ENCODE results near the gene STAMBPL1. TPM values are rescaled to one million over a fixed set of nuclear protein-coding genes. Genes with fewer than 3 reads are reported as not detected.

The STAMBPL1 gene
- 10 to 100 TPM in 2 of 6 donors, 1 to 10 TPM in 4; 4.9 to 69.1 (median 7.0) TPM for total RNA-seq

DNA sequence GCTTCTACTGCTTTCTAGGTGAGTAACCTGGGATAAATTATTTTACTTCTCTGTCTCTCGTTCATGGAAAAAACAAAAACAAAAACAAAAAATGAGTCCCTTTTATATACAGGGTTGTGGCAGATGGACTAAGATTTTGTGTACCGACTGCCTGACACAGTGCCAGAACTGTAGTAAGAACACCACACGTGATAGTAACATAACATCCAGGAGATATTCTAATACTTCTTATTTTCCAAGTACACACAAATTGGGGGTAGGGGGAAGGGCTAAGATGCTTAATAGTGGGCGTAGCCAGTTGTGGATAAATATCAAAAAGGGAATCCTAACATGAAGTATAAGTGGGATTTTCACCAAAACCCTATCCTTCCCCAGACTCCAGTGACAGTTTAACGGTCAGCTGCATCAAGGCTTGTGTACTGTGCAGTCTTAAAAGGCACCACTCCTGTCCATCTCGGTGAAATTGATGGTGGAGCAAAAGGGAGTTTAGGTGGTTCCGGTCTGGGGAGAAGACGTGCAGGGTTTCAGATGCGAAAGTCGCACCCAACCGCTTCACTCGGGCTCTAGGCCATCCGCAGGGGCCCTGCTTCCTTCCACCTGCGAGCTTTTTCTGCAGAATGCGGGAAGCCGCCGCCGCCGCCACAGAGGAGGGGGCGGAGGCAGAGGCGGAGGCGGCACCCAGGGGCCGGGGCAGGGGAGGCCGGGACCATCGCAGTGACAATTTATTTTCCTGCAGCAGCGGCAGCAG, at the start of gene STAMBPL1:
STAMBPL1 (plus strand) TSS at position 712 of the 748 bp plus-strand sequence. CDS start 21,464 bp downstream, outside the sequence.
- Histone ChIP-seq H3K27ac (peak within 1 kb of the TSS; percentile 86 to 93 (median 90)), H3K4me3 (peak within 1 kb of the TSS; percentile 63 to 85 (median 71)), H3K27me3 (no peaks in the 10 kb centered on the region), H3K4me1 (peaks cover 11 to 30% (median 19%) of the 10 kb centered on the region in 4 donors), H3K9me3 (no peaks in the 10 kb centered on the region), H3K36me3 (no peaks in the 10 kb centered on the region)
- WGBS, 2 donors = 5 to 22% methylated on average over 6 to 26 of the region's 26 CpGs
- ATAC-seq (ENCODE audit: low FRiP score in 2 of 2) (peak; percentile 77 to 79), DNase-seq (peak; percentile 59 to 92)
- TF ChIP-seq POLR2AphosphoS5 (IDR thresholded peaks at IDR 0.05) (no peak), POLR2A (IDR thresholded peaks at IDR 0.05) (no peak), EP300 (IDR thresholded peaks at IDR 0.05) (no peak)

DNA sequence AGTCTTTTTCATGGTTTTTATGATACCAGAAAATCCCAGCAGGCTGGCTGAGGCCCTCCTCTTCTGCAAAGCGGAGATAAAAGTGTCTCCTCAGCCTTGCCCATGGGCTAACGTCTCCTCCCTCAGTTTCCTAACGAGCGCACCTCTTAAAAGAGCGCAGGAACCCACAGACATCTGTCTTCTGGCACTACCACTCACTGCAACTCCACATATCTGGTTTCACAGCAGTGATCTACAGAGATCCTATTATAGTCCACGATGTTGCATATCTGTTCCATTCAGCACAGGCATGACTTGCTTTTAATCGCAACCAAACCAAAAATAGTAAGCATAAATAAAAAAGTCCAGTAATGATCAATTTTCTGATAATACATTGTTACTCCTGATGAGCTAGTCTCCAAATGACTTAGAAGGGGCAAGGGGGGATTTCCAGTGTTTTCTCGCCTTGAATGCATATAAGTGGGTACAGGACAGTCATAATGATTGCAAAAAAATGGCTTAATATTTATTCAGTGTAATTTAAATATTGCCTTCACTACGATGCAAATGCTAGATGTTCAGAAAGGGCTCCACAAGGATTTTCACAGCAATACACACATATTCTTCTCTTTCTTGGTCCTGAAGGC, 49.3 kb upstream of the STAMBPL1 start:
- TF ChIP-seq EP300 (IDR thresholded peaks at IDR 0.05) (no peak), POLR2AphosphoS5 (IDR thresholded peaks at IDR 0.05) (no peak)
- TF ChIP-seq, protein P1, sequence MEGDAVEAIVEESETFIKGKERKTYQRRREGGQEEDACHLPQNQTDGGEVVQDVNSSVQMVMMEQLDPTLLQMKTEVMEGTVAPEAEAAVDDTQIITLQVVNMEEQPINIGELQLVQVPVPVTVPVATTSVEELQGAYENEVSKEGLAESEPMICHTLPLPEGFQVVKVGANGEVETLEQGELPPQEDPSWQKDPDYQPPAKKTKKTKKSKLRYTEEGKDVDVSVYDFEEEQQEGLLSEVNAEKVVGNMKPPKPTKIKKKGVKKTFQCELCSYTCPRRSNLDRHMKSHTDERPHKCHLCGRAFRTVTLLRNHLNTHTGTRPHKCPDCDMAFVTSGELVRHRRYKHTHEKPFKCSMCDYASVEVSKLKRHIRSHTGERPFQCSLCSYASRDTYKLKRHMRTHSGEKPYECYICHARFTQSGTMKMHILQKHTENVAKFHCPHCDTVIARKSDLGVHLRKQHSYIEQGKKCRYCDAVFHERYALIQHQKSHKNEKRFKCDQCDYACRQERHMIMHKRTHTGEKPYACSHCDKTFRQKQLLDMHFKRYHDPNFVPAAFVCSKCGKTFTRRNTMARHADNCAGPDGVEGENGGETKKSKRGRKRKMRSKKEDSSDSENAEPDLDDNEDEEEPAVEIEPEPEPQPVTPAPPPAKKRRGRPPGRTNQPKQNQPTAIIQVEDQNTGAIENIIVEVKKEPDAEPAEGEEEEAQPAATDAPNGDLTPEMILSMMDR (IDR thresholded peaks at IDR 0.05) = no peak
- H3K36me3 ChIP-seq = no peaks in the 10 kb centered on the region
- DNase-seq = no peak

GRCh38 chr10:88831709-88832108, 48.3 kb upstream of the STAMBPL1 start:
- Histone ChIP-seq H3K9me3 (no peaks in the 10 kb centered on the region), H3K27ac (no peak overlapping the region), H3K4me3 (no peak overlapping the region), H3K27me3 (no peaks in the 10 kb centered on the region), H3K4me1 (peaks cover 0 to 8% (median 3%) of the 10 kb centered on the region in 4 donors), H3K36me3 (no peaks in the 10 kb centered on the region)
- WGBS, 2 donors = 68 to 72% methylated on average over 8 of the region's 8 CpGs
- no peak for ATAC-seq (ENCODE audit: low FRiP score in 2 of 2)
- DNase-seq = no peak
- TF ChIP-seq POLR2AphosphoS5 (IDR thresholded peaks at IDR 0.05) (no peak), POLR2A (IDR thresholded peaks at IDR 0.05) (no peak), EP300 (IDR thresholded peaks at IDR 0.05) (no peak)
- TF ChIP-seq, protein P1 (IDR thresholded peaks at IDR 0.05) = no peak

More for the DNA sequence above, 49.3 kb upstream of the STAMBPL1 start:
- Histone ChIP-seq H3K4me3 (no peak overlapping the region), H3K9me3 (no peaks in the 10 kb centered on the region), H3K27ac (no peak overlapping the region), H3K4me1 (peaks cover 0 to 5% (median 1%) of the 10 kb centered on the region in 4 donors), H3K27me3 (no peaks in the 10 kb centered on the region)
- 79 to 81% methylated on average over 9 of the region's 9 CpGs for WGBS, 2 donors
- no peak for ATAC-seq (ENCODE audit: low FRiP score in 2 of 2)

- no peaks in the 10 kb centered on the region for H3K27me3 ChIP-seq
- no peaks in the 10 kb centered on the region for H3K9me3 ChIP-seq
- no peak overlapping the region for H3K27ac ChIP-seq
- H3K36me3 ChIP-seq = no peaks in the 10 kb centered on the region
- ATAC-seq (ENCODE audit: low FRiP score in 2 of 2) (no peak), DNase-seq (no peak)
- no peak overlapping the region for H3K4me3 ChIP-seq
- no peak for TF ChIP-seq POLR2AphosphoS5 (IDR thresholded peaks at IDR 0.05)
- TF ChIP-seq EP300 (IDR thresholded peaks at IDR 0.05) = no peak
- no peak for TF ChIP-seq POLR2A (IDR thresholded peaks at IDR 0.05)
- TF ChIP-seq, protein P1 (IDR thresholded peaks at IDR 0.05) = no peak
- H3K4me1 ChIP-seq = peaks cover 0 to 8% (median 3%) of the 10 kb centered on the region in 4 donors
These were observed 47.7 kb upstream of the STAMBPL1 start for GRCh38 chr10:88832376-88832775.

- no peak for TF ChIP-seq EP300 (IDR thresholded peaks at IDR 0.05)
- TF ChIP-seq POLR2AphosphoS5 (IDR thresholded peaks at IDR 0.05) = no peak
- no peak for TF ChIP-seq POLR2A (IDR thresholded peaks at IDR 0.05)
- TF ChIP-seq, protein P1 (IDR thresholded peaks at IDR 0.05) = no peak
- 90 to 96% methylated on average over 2 of the region's 2 CpGs for WGBS, 2 donors
- peaks cover 0 to 8% (median 3%) of the 10 kb centered on the region in 4 donors for H3K4me1 ChIP-seq
- DNase-seq (no peak), ATAC-seq (ENCODE audit: low FRiP score in 2 of 2) (no peak)
- no peaks in the 10 kb centered on the region for H3K36me3 ChIP-seq
- no peaks in the 10 kb centered on the region for H3K9me3 ChIP-seq
- peak overlapping the region in 2 of 4 donors; percentile 4 to 10 for H3K27ac ChIP-seq
- H3K27me3 ChIP-seq = no peaks in the 10 kb centered on the region
- no peak overlapping the region for H3K4me3 ChIP-seq
These were observed 46.9 kb upstream of the STAMBPL1 start for GRCh38 chr10:88833156-88833555.

Data from upper lobe of left lung (tissue), 6 donors.